PC-9 (cell line): Measurements from ENCODE around the gene NELL2.

ENCODE experiments used
- EZH2 ChIP-seq: fragments of 200-600 bp; sonication (generic); IDR thresholded peaks from 2 replicates; pipeline ENCODE4 v1.8.0; 2017; ENCODE audit warnings: antibody characterized with exemption, low read depth
- TF ChIP-seq, protein P1 (sequence below): fragments of 200-600 bp; sonication (generic); conservative IDR thresholded peaks from 2 replicates; pipeline ENCODE4 v1.6.1; 2017; ENCODE audit warnings: mixed run types, antibody characterized with exemption, mild to moderate bottlenecking, moderate library complexity

DNA sequence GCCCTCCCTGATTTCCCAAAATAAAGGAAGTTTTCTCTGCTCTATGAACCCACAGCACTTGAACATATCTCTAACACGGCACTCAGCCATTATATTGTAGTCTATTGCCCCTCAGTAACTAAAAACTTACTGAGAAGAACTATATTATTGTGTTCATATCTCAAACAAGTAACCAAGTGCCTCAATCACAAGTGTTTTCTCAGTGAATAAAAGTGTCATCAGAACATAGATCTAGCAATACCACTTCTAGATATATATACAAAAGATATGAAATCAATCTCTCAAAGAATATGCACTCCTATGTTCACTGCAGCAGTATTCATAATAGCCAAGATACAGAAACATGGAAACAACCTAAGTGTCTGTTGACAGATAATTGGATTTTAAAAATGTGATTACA is 138.1 kb downstream of the NELL2 start:
- TF ChIP-seq EZH2, result no peak
- TF ChIP-seq, protein P1, sequence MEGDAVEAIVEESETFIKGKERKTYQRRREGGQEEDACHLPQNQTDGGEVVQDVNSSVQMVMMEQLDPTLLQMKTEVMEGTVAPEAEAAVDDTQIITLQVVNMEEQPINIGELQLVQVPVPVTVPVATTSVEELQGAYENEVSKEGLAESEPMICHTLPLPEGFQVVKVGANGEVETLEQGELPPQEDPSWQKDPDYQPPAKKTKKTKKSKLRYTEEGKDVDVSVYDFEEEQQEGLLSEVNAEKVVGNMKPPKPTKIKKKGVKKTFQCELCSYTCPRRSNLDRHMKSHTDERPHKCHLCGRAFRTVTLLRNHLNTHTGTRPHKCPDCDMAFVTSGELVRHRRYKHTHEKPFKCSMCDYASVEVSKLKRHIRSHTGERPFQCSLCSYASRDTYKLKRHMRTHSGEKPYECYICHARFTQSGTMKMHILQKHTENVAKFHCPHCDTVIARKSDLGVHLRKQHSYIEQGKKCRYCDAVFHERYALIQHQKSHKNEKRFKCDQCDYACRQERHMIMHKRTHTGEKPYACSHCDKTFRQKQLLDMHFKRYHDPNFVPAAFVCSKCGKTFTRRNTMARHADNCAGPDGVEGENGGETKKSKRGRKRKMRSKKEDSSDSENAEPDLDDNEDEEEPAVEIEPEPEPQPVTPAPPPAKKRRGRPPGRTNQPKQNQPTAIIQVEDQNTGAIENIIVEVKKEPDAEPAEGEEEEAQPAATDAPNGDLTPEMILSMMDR, result no peak
